T-helper 2 cell treated with Interferon-gamma antibody and Interleukin-4, amounts not matched to agents 5 μg/mL and 100 μg/mL, for 36 hours (primary cell): Measurements from ENCODE around the gene FASLG.

Experiments
- DNase-seq: peaks from one replicate; pipeline ENCODE4 v3.0.0; 2021; ENCODE audit warnings: low spot score
- H3K27ac Mint-ChIP-seq: one replicate; pipeline ENCODE4 v1.8.0; 2021; ENCODE audit warnings: mild to moderate bottlenecking, mixed read lengths
- H3K27me3 Mint-ChIP-seq: one replicate; pipeline ENCODE4 v1.8.0; 2021; ENCODE audit warnings: low read depth, mixed read lengths
- H3K36me3 Mint-ChIP-seq: one replicate; pipeline ENCODE4 v1.8.0; 2021; ENCODE audit warnings: low read depth, mixed read lengths
- H3K4me1 Mint-ChIP-seq: one replicate; pipeline ENCODE4 v1.8.0; 2021; ENCODE audit warnings: low read depth, mixed read lengths
- H3K4me3 Mint-ChIP-seq: one replicate; pipeline ENCODE4 v1.8.0; 2022; ENCODE audit warnings: mild to moderate bottlenecking, moderate library complexity, mixed read lengths
- H3K9me3 Mint-ChIP-seq: one replicate; pipeline ENCODE4 v1.8.0; 2021; ENCODE audit warnings: mixed read lengths

FASLG gene

DNA sequence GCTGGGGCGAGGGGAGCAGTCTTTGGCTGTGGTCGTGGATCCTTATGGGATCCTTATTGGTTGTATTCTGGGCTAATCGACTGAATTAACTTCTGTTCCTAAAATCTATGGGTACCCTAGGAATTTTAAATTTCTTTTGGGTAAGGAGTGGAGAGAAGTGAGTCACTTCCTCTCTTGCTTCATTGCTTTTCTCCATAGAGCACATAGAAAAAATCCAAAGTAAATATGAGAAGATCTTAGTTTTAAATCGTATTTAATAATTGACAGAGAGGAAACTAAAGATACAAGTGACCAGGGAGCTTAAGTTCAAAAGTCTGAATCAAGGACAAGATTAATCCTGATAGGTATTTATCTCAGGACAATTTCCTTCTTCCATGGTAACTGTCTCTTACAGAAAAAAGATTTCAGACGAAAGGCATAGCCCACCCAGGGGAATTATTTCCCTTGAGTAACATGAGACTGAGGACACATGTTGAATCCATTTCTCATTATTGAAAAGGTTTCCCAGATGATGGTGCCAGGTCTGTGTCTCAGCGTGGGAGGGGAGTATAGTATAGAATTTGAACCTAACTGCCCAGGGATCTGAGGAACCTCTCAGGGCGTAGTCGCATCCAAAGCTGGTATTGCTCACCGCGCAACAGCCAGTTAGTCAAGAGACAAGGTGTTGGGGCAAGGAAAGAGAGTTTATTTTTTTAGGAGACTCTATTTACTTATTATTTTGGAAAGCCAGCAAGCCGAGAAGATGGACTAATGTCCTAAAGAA lies 28.7 kb upstream of the FASLG start:
- no peak for DNase-seq
- Mint-ChIP-seq H3K36me3 (no peaks in the 10 kb centered on the region), H3K27me3 (peaks cover 7% of the 10 kb centered on the region), H3K9me3 (no peaks in the 10 kb centered on the region), H3K4me3 (no peak overlapping the region), H3K4me1 (peaks cover 28% of the 10 kb centered on the region), H3K27ac (no peak overlapping the region)

DNA sequence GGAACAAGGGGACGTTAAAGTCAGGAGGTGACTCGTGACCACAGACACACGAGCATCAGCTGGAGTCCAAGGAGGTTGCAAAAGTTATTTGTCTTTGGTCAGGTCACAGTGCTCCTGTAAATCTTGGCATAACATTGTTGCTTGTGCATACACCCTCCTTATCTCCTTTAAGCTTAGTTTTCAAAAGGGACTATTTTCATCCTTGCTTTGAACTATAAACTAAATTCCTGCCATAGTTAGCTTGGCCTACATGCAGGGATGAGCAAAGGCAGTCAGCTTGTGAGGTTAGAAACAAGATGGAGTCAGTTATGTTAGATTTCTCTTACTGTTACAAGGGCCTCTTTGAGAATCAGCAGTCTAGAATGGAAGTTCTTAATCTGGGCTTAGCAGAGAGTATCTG lies 28.0 kb upstream of the FASLG start:
- no peak overlapping the region for H3K27ac Mint-ChIP-seq
- no peaks in the 10 kb centered on the region for H3K36me3 Mint-ChIP-seq
- no peak for DNase-seq
- peaks cover 7% of the 10 kb centered on the region for H3K27me3 Mint-ChIP-seq
- no peaks in the 10 kb centered on the region for H3K9me3 Mint-ChIP-seq
- no peak overlapping the region for H3K4me3 Mint-ChIP-seq
- H3K4me1 Mint-ChIP-seq = peaks cover 28% of the 10 kb centered on the region

DNA sequence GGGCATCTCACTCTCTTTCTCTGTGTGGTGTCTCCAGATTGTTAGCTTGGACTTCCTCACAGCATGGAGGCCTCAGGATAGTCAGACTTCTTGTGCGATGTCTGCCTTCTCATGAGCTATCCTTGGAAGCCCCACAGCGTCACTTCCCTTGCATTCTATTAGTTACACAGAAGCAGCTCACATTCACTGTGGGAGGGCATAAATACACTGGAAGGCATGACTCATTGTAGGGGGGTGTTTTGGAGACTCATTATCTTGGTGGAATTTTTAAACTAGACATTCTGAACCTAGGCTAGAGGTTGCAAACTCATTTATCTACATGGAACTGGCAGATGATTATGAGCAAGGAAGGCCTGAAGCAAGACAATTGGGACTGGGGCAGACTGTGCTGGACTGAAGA lies 21.4 kb upstream of the FASLG start:
- H3K9me3 Mint-ChIP-seq = peaks cover 5% of the 10 kb centered on the region
- peaks cover 47% of the 10 kb centered on the region for H3K4me1 Mint-ChIP-seq
- H3K4me3 Mint-ChIP-seq = no peak overlapping the region
- H3K27me3 Mint-ChIP-seq = peaks cover 22% of the 10 kb centered on the region
- no peak overlapping the region for H3K27ac Mint-ChIP-seq
- peaks cover 1% of the 10 kb centered on the region for H3K36me3 Mint-ChIP-seq
- peak; percentile 66 for DNase-seq

- peaks cover 21% of the 10 kb centered on the region for H3K27me3 Mint-ChIP-seq
Observed at GRCh38 chr1:172638249-172638648, 20.7 kb upstream of the FASLG start.

DNA sequence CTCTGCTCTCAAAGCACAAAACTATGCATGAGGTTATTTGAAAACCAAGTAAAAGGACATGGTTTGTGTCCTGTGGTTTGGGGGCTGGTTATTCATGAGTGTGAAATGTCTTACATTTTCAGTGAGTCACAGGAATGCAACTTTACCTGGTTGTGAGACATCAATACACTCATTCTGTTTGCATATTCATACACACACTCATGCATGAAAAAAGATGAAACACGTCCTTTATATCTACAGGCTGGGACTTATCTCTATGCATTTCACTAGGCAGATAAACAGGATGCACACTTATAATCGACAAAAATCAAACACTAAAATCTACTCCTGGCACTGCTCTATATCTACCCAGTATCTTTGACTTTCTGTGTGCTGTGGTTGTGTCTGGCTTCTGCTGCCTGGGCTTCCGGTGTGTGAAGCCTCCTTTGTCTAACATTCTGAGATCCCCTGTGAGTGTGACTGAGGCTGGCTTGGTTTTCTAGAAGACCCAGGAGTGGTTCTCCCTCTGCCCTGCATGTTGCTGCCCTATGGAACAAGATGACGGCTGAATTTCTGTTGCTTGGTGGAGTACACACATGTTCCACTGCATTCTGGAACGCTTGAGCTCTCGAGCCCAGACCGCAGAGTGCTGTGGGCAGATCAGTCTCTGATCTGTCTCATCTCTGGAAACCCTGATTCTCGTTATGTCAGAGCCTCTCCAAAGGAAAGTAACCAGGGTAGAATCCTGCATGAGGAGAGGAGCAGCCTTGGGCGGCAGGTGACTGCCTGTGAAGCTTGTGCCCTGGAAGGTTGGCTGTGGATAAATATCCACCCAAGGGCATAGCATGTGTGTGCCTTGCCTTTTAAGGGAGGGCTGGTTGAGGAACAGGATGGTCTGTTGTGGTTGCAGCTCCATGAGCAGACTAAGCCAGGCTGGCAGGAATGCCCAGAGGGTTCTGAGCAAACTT lies 19.7 kb upstream of the FASLG start:
- H3K36me3 Mint-ChIP-seq = peaks cover 1% of the 10 kb centered on the region
- peak overlapping the region; percentile 75 for H3K4me3 Mint-ChIP-seq
- DNase-seq = peak; percentile 89
- H3K9me3 Mint-ChIP-seq = peaks cover 5% of the 10 kb centered on the region
- peaks cover 26% of the 10 kb centered on the region for H3K27me3 Mint-ChIP-seq
- peak overlapping the region; percentile 91 for H3K27ac Mint-ChIP-seq
- peaks cover 63% of the 10 kb centered on the region for H3K4me1 Mint-ChIP-seq

More at GRCh38 chr1:172638249-172638648, 20.7 kb upstream of the FASLG start:
- Mint-ChIP-seq H3K4me1 (peaks cover 54% of the 10 kb centered on the region), H3K36me3 (peaks cover 1% of the 10 kb centered on the region), H3K9me3 (peaks cover 5% of the 10 kb centered on the region), H3K4me3 (peak overlapping the region; percentile 75), H3K27ac (peak overlapping the region; percentile 91)
- no peak for DNase-seq

GRCh38 chr1:172640111-172640510 lies 18.8 kb upstream of the FASLG start:
- DNase-seq = no peak
- Mint-ChIP-seq H3K4me3 (peak overlapping the region; percentile 75), H3K9me3 (peaks cover 5% of the 10 kb centered on the region), H3K27me3 (peaks cover 34% of the 10 kb centered on the region), H3K4me1 (peaks cover 73% of the 10 kb centered on the region), H3K27ac (peak overlapping the region; percentile 52), H3K36me3 (peaks cover 4% of the 10 kb centered on the region)

GRCh38 chr1:172641492-172641891 lies 17.4 kb upstream of the FASLG start:
- peaks cover 5% of the 10 kb centered on the region for H3K9me3 Mint-ChIP-seq
- peaks cover 43% of the 10 kb centered on the region for H3K27me3 Mint-ChIP-seq
- H3K27ac Mint-ChIP-seq = no peak overlapping the region
- H3K4me1 Mint-ChIP-seq = peaks cover 75% of the 10 kb centered on the region
- peaks cover 4% of the 10 kb centered on the region for H3K36me3 Mint-ChIP-seq
- H3K4me3 Mint-ChIP-seq = no peak overlapping the region
- no peak for DNase-seq

- DNase-seq = no peak
- no peaks in the 10 kb centered on the region for H3K9me3 Mint-ChIP-seq
- H3K36me3 Mint-ChIP-seq = peaks cover 2% of the 10 kb centered on the region
- H3K27me3 Mint-ChIP-seq = peaks cover 45% of the 10 kb centered on the region
- H3K27ac Mint-ChIP-seq = peak overlapping the region; percentile 64
- peaks cover 81% of the 10 kb centered on the region for H3K4me1 Mint-ChIP-seq
- peak overlapping the region; percentile 74 for H3K4me3 Mint-ChIP-seq
Observed at GRCh38 chr1:172642970-172643369, 15.9 kb upstream of the FASLG start.

DNA sequence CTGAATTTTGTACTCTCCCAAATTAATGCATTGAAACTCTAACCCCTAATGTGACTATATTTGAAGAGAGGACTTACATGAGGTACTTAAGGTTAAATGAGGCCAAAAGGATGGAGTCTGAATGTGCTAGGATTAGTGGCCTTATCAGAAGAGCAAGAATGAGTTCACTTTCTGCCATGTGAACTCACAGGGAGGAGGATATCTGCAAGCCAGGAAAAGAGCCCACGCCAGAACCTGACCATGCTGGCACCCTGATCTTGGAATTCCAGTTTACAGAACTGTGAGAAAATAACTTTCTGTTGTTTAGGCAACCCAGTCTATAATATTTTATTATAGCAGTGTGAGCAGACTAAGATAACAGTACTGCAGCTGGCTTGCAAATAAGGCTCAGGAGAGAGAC lies 12.2 kb upstream of the FASLG start:
- no peak overlapping the region for H3K27ac Mint-ChIP-seq
- peaks cover 5% of the 10 kb centered on the region for H3K36me3 Mint-ChIP-seq
- H3K4me1 Mint-ChIP-seq = peaks cover 50% of the 10 kb centered on the region
- H3K27me3 Mint-ChIP-seq = peaks cover 33% of the 10 kb centered on the region
- H3K9me3 Mint-ChIP-seq = no peaks in the 10 kb centered on the region
- H3K4me3 Mint-ChIP-seq = no peak overlapping the region
- DNase-seq = no peak

DNA sequence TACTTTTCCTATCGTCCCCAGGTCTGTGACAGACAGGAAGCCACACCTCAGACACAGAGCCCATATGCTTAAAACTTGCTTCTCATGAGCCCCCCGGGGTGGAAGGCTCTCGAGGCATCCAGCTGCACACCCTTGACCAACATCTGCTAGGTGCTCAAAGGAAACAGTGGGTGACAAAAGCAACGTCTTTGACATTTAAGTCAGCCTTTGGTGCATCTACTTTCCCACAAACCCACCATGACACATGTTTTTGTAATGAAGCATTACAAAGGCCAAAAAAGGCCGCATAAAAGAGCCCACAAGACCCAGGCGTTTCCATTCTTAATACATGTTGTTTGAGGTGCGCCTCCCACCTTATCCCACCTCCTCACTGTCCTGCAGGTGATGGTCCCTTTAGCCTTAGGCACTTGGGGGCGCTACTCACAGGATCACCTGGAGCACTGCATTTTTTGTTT lies 11.8 kb upstream of the FASLG start:
- H3K4me3 Mint-ChIP-seq = no peak overlapping the region
- peak; percentile 58 for DNase-seq
- peaks cover 48% of the 10 kb centered on the region for H3K4me1 Mint-ChIP-seq
- H3K9me3 Mint-ChIP-seq = no peaks in the 10 kb centered on the region
- peak overlapping the region; percentile 21 for H3K27ac Mint-ChIP-seq
- peaks cover 5% of the 10 kb centered on the region for H3K36me3 Mint-ChIP-seq
- H3K27me3 Mint-ChIP-seq = peaks cover 31% of the 10 kb centered on the region

DNA sequence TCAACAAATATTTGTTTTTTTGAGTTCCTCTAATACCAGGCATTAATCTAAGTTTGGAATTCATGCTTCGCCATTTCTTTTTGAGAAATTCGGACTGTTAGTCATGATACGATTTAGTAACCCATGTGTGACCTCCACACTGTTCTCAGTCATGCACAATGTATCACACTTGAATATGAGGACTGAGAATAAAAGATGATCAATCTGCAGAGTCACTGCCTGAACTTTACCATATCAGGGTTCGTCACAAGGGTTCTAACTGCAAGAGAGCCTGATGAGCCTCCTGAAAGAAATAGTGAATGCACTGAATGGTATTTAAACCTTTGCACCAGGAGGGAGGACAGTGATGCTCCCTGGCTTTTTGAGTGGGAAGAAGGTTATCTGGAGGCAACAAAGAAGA lies 10.9 kb upstream of the FASLG start:
- Mint-ChIP-seq H3K27me3 (peaks cover 28% of the 10 kb centered on the region), H3K4me3 (no peak overlapping the region), H3K4me1 (peaks cover 44% of the 10 kb centered on the region), H3K36me3 (peaks cover 5% of the 10 kb centered on the region), H3K9me3 (peaks cover 1% of the 10 kb centered on the region), H3K27ac (no peak overlapping the region)
- no peak for DNase-seq

DNA sequence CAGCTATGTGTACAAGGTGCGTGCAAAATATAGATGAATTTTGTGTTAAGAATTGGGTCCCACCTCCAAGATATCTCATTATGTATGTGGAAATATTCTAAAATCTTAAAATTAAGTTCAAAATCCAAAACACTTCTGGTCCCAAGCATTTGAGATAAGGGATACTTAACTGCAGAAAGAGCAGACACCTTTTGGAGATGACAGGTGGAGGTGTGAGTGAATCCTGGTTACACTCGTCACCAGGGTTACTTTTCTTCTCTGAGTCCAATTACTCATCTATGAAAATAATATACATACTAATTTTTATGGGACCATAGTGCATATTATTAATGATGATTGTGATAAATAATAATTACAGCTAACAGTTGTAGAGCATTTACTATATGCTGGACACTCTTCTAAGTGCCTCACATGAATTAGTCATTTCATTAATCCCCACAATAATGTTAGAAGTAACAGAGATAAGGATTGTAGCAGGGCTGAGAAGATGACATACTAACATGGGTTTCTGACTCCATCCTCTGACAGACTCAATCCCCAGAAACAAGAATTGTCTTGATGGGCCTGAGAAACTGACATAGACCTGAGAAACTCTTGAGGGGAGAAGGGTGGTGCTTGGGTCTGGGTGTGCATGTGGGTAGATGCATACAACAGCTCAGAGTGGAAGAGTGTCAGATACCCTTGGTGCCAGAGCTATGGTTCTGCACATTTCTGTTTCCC lies 8.3 kb upstream of the FASLG start:
- peak; percentile 36 for DNase-seq
- peaks cover 4% of the 10 kb centered on the region for H3K36me3 Mint-ChIP-seq
- H3K27ac Mint-ChIP-seq = no peak overlapping the region
- peaks cover 5% of the 10 kb centered on the region for H3K9me3 Mint-ChIP-seq
- H3K27me3 Mint-ChIP-seq = peaks cover 11% of the 10 kb centered on the region
- H3K4me3 Mint-ChIP-seq = no peak overlapping the region
- H3K4me1 Mint-ChIP-seq = peaks cover 33% of the 10 kb centered on the region

GRCh38 chr1:172653015-172653709 lies 5.7 kb upstream of the FASLG start:
- H3K36me3 Mint-ChIP-seq = peaks cover 2% of the 10 kb centered on the region
- peaks cover 4% of the 10 kb centered on the region for H3K27me3 Mint-ChIP-seq
- no peak for DNase-seq
- peaks cover 5% of the 10 kb centered on the region for H3K9me3 Mint-ChIP-seq
- H3K4me1 Mint-ChIP-seq = peaks cover 23% of the 10 kb centered on the region
- H3K27ac Mint-ChIP-seq = no peak overlapping the region
- no peak overlapping the region for H3K4me3 Mint-ChIP-seq
